HepG2 (cell line): ENCODE results near the gene LEMD2. TPM values are rescaled to one million over a fixed set of nuclear protein-coding genes. Genes with fewer than 3 reads are reported as not detected.

Experiments used
- BRCA1 ChIP-seq: sonication (generic); formaldehyde crosslinking; IDR thresholded peaks from 2 replicates; pipeline ENCODE4 v1.4.0; 2020; ENCODE audit warnings: missing genetic modification reagents
- BRD4 ChIP-seq: sonication (generic); formaldehyde crosslinking; IDR thresholded peaks from 2 replicates; pipeline ENCODE4 v1.4.0; 2020; ENCODE audit warnings: missing genetic modification reagents
- HNF4A ChIP-seq: sonication (generic); formaldehyde crosslinking; IDR thresholded peaks from 2 replicates; pipeline ENCODE4 v1.4.0; 2020; ENCODE audit warnings: missing genetic modification reagents
- KDM5A ChIP-seq: fragments of 200-600 bp; sonication (generic); IDR thresholded peaks from 2 replicates; pipeline ENCODE4 v1.7.0; 2018; ENCODE audit warnings: antibody characterized with exemption, mild to moderate bottlenecking, low read length, borderline replicate concordance
- MIXL1 ChIP-seq: IDR thresholded peaks from 2 replicates; pipeline ENCODE4 v1.6.1; 2016
- NFE2 ChIP-seq: sonication (generic); formaldehyde crosslinking; IDR thresholded peaks from 2 replicates; pipeline ENCODE4 v1.4.0; 2020; ENCODE audit warnings: missing genetic modification reagents
- NFKB2 ChIP-seq: sonication (generic); formaldehyde crosslinking; IDR thresholded peaks from 2 replicates; pipeline ENCODE4 v1.4.0; 2020; ENCODE audit warnings: missing genetic modification reagents, borderline replicate concordance
- NKX3-1 ChIP-seq: sonication (generic); formaldehyde crosslinking; IDR thresholded peaks from 2 replicates; pipeline ENCODE4 v1.5.0; 2020; ENCODE audit warnings: missing genetic modification reagents
- PHF21A ChIP-seq: sonication (generic); formaldehyde crosslinking; IDR thresholded peaks from 2 replicates; pipeline ENCODE4 v1.5.0; 2020; ENCODE audit warnings: mild to moderate bottlenecking, missing genetic modification reagents
- TSC22D2 ChIP-seq: sonication (generic); formaldehyde crosslinking; IDR thresholded peaks from 2 replicates; pipeline ENCODE4 v1.5.1; 2020; ENCODE audit warnings: missing genetic modification reagents, mild to moderate bottlenecking, borderline replicate concordance
- ZFP36L1 ChIP-seq: sonication (generic); formaldehyde crosslinking; IDR thresholded peaks from 2 replicates; pipeline ENCODE4 v1.8.0; 2022; ENCODE audit warnings: mild to moderate bottlenecking, missing genetic modification reagents, moderate library complexity
- ZMYM2 ChIP-seq: sonication (generic); formaldehyde crosslinking; IDR thresholded peaks from 2 replicates; pipeline ENCODE4 v1.8.0; 2022; ENCODE audit warnings: mild to moderate bottlenecking, missing genetic modification reagents
- ZNF10 ChIP-seq: sonication (generic); formaldehyde crosslinking; IDR thresholded peaks from 2 replicates; pipeline ENCODE4 v1.4.0; 2020; ENCODE audit warnings: mild to moderate bottlenecking, low read depth, missing genetic modification reagents, borderline replicate concordance
- ZNF136 ChIP-seq: sonication (generic); formaldehyde crosslinking; IDR thresholded peaks from 2 replicates; pipeline ENCODE4 v1.8.1; 2022; ENCODE audit warnings: low read depth, mild to moderate bottlenecking, moderate library complexity, missing genetic modification reagents
- ZNF382 ChIP-seq: sonication (generic); formaldehyde crosslinking; IDR thresholded peaks from 2 replicates; pipeline ENCODE4 v1.5.0; 2020; ENCODE audit warnings: missing genetic modification reagents, mild to moderate bottlenecking, borderline replicate concordance
- ZNF7 ChIP-seq: IDR thresholded peaks from 2 replicates; pipeline ENCODE4 v1.6.1; 2016; ENCODE audit warnings: missing biosample characterization, missing genetic modification reagents
- ZNF720 ChIP-seq: sonication (generic); formaldehyde crosslinking; IDR thresholded peaks from 2 replicates; pipeline ENCODE4 v1.4.0; 2020; ENCODE audit warnings: missing genetic modification reagents
- ZNF883 ChIP-seq: sonication (generic); formaldehyde crosslinking; IDR thresholded peaks from 2 replicates; pipeline ENCODE4 v1.5.1; 2020; ENCODE audit warnings: mild to moderate bottlenecking, missing genetic modification reagents; ENCODE audit errors: not compliant biosample characterization
- ZSCAN20 ChIP-seq: sonication (generic); formaldehyde crosslinking; IDR thresholded peaks from 2 replicates; pipeline ENCODE4 v1.4.0; 2020; ENCODE audit warnings: missing genetic modification reagents, mild to moderate bottlenecking, borderline replicate concordance
- polyA plus RNA-seq, 8 experiments: library from polyadenylated mRNA; depleted of rRNA in 3 of 8; stranded (reverse) in 7 of 8; unstranded in 1 of 8; fragments of >200 nt; fragmentation: Illumina TruSeq in 4 of 8; extraction: Trizol in 4 of 8; gene quantifications; 2 replicates each; pipeline versions ENCODE4 v1.2.1 to v1.2.3, GENCODE V29; 2011 to 2016; ENCODE audit warnings: low read depth in 4 of 8, missing spikeins in 1 of 8, mixed read lengths in 1 of 8; ENCODE audit not compliant: insufficient read depth in 1 of 8
- total RNA-seq, 5 experiments: library from RNA; depleted of rRNA; stranded (reverse); fragments of >200 nt; fragmentation: Illumina TruSeq; extraction: Trizol; gene quantifications; 2 replicates each; pipeline ENCODE4 v1.2.3, GENCODE V29; 2016; ENCODE audit warnings: low read depth in 1 of 5
- TF ChIP-seq, protein P1 (sequence below): sonication (generic); formaldehyde crosslinking; IDR thresholded peaks from 2 replicates; pipeline ENCODE4 v1.5.1; 2020; ENCODE audit warnings: mild to moderate bottlenecking, moderate library complexity, missing genetic modification reagents
- TF ChIP-seq, protein P2 (sequence below): sonication (generic); formaldehyde crosslinking; IDR thresholded peaks from 2 replicates; pipeline ENCODE4 v1.5.1; 2020; ENCODE audit warnings: mild to moderate bottlenecking, missing genetic modification reagents
- TF ChIP-seq, protein P3 (sequence below): sonication (generic); formaldehyde crosslinking; conservative IDR thresholded peaks from 2 replicates; pipeline ENCODE4 v1.8.0; 2022; ENCODE audit warnings: mild to moderate bottlenecking, moderate library complexity, missing genetic modification reagents

Gene LEMD2
- total and polyA plus RNA-seq, 2 of the 13 experiments (the other 11 are each of a cell fraction or from before 2014, with no cell fraction given): 45.2 to 62.9 TPM

DNA sequence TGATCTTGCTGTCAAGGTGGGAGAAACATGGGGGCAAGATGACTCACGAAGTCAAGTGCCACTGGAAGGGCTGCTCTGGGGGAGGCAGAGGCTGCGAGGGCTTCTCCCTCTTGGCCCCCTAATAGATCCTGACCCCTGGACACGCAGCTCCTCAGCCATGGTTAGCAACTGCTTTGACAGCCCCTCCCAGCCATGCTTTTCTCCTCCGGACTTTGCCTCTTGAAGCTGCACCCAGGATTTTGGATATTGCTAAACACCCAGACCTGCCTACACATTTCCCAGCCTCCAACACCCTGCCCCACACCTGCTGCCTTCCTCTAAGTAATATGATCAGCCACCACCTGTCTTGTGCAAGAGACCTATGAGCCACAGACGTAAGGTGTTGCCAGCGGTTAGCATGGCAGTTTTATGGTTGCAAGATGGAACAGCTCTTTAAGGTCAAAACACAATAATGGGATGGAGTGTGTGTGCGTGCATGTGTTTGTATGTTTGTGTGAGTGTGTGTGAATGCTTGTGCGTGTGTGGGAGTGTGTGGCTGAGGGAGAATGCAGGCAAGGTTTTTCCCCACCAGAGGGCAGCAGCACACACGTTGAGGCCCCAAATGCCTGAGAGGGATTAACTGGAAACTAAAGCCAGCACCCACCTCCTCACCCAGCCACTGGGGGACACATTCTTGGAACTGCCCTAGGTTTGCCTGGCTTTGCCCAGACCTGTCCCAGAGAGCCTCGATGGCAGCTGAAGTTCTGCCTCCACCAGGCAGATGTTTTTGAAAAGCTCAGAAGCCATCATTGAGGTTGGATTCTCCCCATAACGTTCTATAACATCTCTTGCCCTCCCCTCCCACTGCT, 44.7 kb downstream of the LEMD2 start (continued):
- TF ChIP-seq ZNF136 (no peak), ZMYM2 (CRISPR knock-in tag) (no peak), NKX3-1 (no peak), PHF21A (peak; percentile 50), HNF4A (CRISPR knock-in tag) (no peak), TSC22D2 (CRISPR knock-in tag) (peak; percentile 83; the same call in 1 of the 2 replicates), KDM5A (no peak), BRD4 (CRISPR knock-in tag) (no peak), MIXL1 (CRISPR knock-in tag) (no peak), BRCA1 (CRISPR knock-in tag) (no peak), ZNF10 (CRISPR knock-in tag) (no peak), ZNF720 (CRISPR knock-in tag) (no peak), ZNF382 (CRISPR knock-in tag) (no peak), ZSCAN20 (CRISPR knock-in tag) (no peak), NFE2 (peak; percentile 38; the same call in 1 of the 2 replicates), ZNF7 (CRISPR knock-in tag) (no peak), NFKB2 (no peak), ZNF883 (CRISPR knock-in tag) (no peak), ZFP36L1 (CRISPR knock-in tag) (no peak)
- TF ChIP-seq, protein P1, sequence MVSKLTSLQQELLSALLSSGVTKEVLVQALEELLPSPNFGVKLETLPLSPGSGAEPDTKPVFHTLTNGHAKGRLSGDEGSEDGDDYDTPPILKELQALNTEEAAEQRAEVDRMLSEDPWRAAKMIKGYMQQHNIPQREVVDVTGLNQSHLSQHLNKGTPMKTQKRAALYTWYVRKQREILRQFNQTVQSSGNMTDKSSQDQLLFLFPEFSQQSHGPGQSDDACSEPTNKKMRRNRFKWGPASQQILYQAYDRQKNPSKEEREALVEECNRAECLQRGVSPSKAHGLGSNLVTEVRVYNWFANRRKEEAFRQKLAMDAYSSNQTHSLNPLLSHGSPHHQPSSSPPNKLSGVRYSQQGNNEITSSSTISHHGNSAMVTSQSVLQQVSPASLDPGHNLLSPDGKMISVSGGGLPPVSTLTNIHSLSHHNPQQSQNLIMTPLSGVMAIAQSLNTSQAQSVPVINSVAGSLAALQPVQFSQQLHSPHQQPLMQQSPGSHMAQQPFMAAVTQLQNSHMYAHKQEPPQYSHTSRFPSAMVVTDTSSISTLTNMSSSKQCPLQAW (CRISPR knock-in tag): peak; percentile 70
- TF ChIP-seq, protein P2, sequence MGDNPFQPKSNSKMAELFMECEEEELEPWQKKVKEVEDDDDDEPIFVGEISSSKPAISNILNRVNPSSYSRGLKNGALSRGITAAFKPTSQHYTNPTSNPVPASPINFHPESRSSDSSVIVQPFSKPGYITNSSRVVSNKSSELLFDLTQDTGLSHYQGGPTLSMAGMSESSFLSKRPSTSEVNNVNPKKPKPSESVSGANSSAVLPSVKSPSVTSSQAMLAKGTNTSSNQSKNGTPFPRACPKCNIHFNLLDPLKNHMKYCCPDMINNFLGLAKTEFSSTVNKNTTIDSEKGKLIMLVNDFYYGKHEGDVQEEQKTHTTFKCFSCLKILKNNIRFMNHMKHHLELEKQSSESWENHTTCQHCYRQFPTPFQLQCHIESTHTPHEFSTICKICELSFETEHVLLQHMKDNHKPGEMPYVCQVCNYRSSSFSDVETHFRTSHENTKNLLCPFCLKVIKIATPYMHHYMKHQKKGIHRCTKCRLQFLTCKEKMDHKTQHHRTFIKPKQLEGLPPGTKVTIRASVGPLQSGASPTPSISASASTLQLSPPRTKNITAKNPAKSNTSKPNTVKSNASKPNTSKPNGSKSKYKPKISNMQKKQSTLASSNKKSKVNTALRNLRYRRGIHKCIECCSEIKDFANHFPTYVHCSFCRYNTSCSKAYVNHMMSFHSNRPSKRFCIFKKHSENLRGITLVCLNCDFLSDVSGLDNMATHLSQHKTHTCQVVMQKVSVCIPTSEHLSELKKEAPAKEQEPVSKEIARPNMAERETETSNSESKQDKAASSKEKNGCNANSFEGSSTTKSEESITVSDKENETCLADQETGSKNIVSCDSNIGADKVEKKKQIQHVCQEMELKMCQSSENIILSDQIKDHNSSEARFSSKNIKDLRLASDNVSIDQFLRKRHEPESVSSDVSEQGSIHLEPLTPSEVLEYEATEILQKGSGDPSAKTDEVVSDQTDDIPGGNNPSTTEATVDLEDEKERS (CRISPR knock-in tag): 0 out of 2 replicates have a peak, but pooled peaks have one; percentile 55
- TF ChIP-seq, protein P3, sequence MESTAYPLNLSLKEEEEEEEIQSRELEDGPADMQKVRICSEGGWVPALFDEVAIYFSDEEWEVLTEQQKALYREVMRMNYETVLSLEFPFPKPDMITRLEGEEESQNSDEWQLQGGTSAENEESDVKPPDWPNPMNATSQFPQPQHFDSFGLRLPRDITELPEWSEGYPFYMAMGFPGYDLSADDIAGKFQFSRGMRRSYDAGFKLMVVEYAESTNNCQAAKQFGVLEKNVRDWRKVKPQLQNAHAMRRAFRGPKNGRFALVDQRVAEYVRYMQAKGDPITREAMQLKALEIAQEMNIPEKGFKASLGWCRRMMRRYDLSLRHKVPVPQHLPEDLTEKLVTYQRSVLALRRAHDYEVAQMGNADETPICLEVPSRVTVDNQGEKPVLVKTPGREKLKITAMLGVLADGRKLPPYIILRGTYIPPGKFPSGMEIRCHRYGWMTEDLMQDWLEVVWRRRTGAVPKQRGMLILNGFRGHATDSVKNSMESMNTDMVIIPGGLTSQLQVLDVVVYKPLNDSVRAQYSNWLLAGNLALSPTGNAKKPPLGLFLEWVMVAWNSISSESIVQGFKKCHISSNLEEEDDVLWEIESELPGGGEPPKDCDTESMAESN (CRISPR knock-in tag): no peak
